HG02943 (cell line): ENCODE measurements around the gene MMEL1.
"Not testable (repeated sequence)": the region's sequence is repeated elsewhere in the genome, so short reads cannot be mapped to it uniquely, and the experiment has no call there.

Experiments used
- ATAC-seq: cut with Tn5 transposase; IDR thresholded peaks from one replicate; pipeline ENCODE4 v1.9.1; 2021; ENCODE audit warnings: mild to moderate bottlenecking, low read depth, moderate library complexity; ENCODE audit not compliant: unreplicated experiment

The MMEL1 gene

GRCh38 chr1:2632561-2633361 is at the start of gene MMEL1:
Gene MMEL1, minus strand, starts transcription at chr1:2633016. Its CDS starts 3,532 bp downstream, at chr1:2629484.
- no peak for ATAC-seq

GRCh38 chr1:2676726-2677125 is 43.9 kb upstream of the MMEL1 start:
- ATAC-seq = not testable (repeated sequence)

- not testable (repeated sequence) for ATAC-seq
Observed at GRCh38 chr1:2671656-2672055, 38.8 kb upstream of the MMEL1 start.

DNA sequence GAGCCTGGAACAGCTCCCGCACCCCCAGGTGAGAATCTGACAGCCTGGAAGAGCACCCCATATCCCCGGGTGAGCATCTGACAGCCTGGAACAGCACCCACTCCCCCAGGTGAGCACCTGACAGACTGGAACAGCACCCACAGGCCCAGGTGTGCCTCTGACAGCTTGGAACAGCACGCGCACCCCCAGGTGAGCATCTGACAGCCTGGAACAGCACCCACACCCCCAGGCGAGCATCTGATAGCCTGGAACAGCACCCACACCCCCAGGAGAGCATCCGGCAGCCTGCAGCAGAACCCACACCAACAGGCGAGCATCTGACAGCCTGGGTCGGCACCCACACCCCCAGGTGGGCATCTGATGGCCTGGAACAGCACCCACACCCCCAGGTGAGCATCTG is 27.0 kb upstream of the MMEL1 start:
- ATAC-seq = not testable (repeated sequence)

DNA sequence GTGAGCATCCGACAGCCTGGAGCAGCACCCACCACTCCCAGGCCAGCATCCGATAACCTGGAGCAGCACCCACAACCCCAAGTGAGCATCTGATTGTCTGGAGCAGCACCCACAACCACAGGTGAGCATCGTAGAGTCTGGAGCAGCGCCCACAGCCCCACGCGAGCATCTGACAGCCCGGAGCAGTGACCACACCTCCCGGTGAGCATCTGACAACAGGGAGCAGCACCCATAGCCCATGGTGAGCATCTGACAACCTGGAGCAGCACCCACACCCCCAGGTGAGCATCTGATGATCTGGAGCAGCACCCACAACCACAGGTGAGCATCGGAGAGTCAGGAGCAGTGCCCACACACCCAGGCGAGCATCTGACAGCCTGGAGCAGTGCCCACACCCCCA is 25.1 kb upstream of the MMEL1 start:
- not testable (repeated sequence) for ATAC-seq

DNA sequence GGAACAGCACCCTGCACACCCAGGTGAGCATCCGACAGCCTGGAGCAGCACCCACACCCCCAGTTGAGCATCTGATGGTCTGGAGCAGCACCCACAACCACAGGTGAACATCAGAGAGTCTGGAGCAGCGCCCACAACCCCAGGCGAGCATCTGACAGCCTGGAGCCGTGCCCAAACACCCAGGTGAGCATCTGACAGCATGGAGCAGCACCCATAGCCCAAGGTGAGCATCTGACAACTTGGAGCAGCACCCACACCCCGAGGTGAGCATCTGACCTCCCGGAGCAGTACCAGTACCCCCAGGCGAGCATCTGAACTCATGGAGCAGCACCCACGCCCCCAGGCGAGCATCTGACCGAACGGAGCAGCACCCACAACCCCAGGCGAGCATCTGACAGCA is 24.3 kb upstream of the MMEL1 start:
- not testable (repeated sequence) for ATAC-seq

DNA sequence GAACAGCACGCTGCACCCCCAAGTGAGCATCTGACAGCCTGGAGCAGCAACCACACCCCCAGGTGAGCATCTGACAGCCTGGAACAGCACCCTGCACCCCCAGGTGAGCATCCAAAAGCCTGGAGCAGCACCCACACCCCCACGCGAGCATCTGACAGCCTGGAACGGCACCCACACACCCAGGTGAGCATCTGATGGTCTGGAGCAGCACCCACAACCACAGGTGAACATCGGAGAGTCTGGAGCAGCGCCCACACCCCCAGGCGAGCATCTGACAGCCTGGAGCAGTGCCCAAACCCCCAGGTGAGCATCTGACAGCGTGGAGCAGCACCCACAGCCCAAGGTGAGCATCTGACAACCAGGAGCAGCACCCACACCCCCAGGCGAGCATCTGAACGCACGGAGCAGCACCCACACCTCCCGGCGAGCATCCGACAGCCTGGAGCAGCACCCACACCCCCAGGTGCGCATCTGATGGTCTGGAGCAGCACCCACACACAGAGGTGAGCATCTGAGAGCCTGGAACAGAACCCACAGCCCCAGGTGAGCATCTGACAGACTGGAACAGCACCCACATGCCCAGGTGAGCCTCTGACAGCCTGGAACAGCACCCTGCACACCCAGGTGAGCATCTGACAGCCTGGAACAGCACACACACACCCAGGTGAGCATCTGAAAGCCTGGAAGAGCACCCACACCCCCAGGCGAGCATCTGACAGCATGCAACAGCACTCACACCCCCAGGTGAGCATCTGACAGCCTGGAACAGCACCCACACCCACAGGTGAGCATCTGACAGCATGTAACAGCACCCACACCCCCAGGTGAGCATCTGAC is 23.0 kb upstream of the MMEL1 start:
- not testable (repeated sequence) for ATAC-seq

DNA sequence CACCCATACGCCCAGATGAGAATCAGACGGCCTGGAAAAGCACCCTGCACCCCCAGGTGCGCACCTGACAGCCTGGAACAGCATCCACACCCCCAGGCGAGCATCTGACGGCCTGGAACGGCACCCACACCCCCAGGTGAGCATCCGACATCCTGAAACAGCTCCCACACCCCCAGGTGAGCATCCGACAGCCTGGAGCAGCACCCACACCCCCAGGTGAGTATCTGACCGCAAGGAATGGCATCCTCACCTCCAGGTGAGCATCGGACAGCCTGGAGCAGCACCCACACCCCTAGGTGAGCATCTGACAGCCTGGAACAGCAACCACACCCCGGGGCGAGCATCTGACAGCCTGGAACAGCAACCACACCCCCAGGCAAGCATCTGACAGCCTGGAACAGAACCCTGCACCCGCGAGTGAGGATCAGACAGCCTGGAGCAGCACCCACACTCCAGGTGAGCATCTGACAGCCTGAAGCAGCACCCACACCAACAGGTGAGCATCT is 21.7 kb upstream of the MMEL1 start:
- ATAC-seq = not testable (repeated sequence)

- not testable (repeated sequence) for ATAC-seq
Observed at GRCh38 chr1:2653741-2654442, 21.1 kb upstream of the MMEL1 start.

DNA sequence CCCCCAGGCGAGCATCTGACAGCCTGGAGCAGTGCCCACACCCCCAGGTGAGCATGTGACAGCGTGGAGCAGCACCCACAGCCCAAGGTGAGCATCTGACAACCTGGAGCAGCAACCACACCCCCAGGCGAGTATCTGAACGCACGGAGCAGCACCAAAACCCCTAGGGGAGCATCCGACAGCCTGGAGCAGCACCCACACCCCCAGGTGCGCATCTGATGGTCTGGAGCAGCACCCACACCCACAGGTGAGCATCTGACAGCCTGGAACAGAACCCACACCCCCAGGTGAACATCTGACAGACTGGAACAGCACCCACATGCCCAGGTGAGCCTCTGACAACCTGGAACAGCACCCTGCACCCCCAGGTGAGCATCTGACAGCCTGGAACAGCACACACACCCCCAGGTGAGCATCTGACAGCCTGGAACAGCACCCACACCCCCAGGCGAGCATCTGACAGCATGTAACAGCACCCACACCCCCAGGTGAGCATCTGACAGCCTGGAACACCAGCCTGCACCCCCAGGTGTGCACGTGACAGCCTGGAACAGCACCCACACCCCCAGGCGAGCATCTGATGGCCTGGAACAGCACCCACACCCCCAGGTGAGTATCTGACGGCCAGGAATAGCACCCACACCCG is 20.2 kb upstream of the MMEL1 start:
- not testable (repeated sequence) for ATAC-seq

- not testable (repeated sequence) for ATAC-seq
Observed at GRCh38 chr1:2652152-2652925, 19.5 kb upstream of the MMEL1 start.

DNA sequence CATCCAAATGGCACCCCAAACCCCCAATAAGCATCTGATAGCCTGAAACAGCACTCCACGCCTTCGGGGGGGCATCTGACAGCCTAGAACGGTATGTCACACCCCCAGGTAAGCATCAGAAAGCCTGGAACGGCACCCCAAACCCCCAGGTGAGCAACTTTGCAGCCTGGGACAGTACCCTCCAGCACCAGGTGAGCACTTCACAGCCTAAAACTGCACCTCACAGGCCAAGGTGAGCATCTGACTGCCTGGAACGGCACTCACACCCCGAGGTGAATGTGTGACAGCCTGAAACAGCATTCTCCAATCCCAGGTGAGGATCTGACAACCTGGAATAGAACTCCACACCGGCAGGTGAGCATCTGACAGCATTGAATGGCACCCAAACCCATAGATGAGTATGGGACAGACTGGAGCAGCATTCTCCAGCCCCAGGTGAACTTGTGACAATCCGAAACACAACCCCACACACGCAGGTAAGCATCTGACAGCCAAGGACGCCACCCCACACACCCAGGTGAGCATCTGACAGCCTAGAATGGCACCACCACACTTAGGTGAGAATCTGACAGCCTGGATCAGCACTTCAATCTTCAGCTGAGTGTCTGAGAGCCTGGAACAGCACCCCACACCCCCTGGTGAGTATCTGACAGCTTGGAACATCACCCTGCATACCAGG is 18.3 kb upstream of the MMEL1 start:
- no peak for ATAC-seq

DNA sequence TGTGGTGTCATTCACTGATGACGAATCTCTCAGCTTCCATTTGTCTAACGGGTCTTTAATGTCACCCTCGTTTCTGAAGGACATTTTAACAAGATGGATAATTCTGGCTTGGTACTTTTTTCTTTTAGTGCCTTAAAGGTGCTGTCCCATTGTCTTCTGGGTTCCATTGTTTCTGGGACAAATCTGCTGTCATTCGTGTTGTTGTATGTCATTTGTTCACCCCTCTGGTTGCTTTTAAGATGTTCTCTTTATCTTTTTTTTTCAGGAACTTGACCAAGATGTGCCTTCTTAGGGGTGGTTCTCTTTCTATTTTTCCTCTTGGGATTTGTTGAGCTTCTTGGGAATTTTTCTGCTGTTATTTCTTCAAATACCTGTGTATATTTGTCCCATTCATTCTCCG is 14.0 kb upstream of the MMEL1 start:
- ATAC-seq = no peak

GRCh38 chr1:2645776-2646175 is 13.0 kb upstream of the MMEL1 start:
- ATAC-seq = no peak

DNA sequence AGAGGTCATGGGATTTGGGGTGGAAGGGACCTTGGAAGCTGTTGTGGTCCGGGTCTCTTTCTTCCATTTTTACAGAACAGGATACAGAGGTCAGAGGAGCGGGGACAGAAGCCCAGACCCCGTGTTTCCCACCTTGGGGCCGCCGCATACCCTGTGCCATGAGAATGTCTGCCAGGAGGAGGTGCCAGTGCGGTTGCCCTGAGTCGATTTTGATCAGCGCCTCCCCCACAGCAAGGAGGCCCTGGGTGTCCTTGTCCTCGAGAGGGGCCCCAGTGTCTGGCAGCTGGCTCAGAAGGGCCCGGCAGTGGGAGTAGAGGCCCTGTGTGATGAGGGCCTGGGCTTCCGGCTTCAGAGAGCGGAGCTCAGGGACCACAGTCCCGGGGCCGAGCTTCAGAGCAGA is 12.3 kb upstream of the MMEL1 start:
- no peak for ATAC-seq

DNA sequence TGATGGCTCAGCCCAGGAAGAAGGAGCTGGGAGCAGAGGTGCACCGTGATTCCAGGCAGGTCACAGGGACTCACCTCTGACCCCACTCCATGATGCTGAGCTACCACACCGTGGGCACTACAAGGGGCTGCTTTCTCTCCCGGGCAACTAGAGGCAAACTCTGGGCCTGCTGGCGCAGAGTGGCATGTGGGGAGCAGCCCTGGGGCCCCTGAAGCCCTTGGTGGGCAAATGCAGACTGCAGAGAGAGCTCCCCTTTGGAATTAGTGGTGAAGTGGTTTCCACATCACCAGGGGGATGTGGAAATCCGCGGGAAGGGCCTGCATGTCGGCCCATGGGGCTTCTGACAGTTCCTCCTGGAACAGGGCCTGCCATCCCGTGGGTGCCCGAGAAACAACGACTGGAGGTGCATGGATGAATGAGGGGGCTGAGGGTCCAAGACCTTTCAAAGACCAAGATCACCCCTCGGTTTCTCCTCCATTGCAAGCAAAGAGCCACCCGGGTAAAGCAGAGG is 11.8 kb upstream of the MMEL1 start:
- no peak for ATAC-seq

DNA sequence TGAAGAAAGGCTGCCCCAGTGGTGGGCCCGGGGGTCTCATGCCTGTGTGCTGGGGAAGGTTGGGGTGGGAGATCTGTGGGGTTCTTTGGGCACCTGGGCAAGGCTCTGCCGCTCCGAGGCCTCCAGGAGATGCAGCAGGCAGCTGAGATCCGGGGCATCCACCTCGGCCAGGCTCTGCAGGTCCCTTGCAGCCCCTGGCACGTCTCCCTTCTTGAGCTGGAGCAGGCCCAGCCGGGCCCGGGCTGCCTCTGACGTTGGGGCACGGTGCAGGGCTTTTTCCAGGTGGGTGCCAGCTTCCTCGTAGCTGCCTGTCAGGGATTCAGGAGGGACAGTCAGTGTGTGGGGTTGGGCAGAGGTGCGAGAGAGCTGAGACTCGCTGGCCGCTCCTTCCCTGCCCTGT is 11.4 kb upstream of the MMEL1 start:
- no peak for ATAC-seq

- ATAC-seq = no peak
Observed at GRCh38 chr1:2643414-2644077, 10.7 kb upstream of the MMEL1 start.
